Measurements from ENCODE around the gene EFHC1. TPM values are rescaled to one million over a fixed set of nuclear protein-coding genes. Genes with fewer than 3 reads are reported as not detected.
"Not testable (repeated sequence)": the region's sequence is repeated elsewhere in the genome, so short reads cannot be mapped to it uniquely, and the experiment has no call there.

EFHC1 gene
- total and polyA plus RNA-seq, 9 donors, result 12.1 to 59.5 (median 23.5) TPM

DNA sequence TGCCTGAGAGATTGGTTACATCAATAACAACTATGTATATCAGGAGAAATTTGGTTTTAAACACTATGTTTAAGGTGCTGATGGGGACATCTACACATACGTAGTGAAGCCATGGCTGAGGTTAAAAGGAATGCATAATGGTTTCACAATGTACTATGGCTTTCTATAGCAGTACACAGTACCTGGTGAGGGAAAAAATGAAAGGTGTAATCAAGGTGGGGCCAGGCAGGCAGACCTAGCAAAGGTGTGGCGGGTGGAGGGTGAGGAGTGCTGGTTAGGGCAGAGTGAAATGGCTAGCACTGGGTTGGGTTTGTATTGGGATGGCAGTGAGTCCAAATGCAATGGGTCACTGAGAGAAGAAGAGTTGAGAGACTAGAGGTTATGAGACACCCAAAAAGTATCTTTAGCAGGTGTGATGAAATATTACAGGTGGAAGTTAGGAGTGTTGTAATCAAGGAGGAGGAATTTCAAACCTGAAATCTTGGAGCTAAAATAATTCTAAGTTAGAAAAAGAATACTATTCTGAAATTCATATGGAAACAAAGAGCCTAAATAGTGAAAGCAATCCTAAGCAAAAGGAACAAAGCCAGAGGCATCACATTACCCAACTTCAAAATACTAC, 35.9 kb upstream of the EFHC1 start:
- H3K27me3 ChIP-seq, result no peaks in the 10 kb centered on the region
- TF ChIP-seq EP300 (IDR thresholded peaks at IDR 0.05) (no peak), POLR2A (IDR thresholded peaks at IDR 0.05) (no peak)
- TF ChIP-seq, protein P1, sequence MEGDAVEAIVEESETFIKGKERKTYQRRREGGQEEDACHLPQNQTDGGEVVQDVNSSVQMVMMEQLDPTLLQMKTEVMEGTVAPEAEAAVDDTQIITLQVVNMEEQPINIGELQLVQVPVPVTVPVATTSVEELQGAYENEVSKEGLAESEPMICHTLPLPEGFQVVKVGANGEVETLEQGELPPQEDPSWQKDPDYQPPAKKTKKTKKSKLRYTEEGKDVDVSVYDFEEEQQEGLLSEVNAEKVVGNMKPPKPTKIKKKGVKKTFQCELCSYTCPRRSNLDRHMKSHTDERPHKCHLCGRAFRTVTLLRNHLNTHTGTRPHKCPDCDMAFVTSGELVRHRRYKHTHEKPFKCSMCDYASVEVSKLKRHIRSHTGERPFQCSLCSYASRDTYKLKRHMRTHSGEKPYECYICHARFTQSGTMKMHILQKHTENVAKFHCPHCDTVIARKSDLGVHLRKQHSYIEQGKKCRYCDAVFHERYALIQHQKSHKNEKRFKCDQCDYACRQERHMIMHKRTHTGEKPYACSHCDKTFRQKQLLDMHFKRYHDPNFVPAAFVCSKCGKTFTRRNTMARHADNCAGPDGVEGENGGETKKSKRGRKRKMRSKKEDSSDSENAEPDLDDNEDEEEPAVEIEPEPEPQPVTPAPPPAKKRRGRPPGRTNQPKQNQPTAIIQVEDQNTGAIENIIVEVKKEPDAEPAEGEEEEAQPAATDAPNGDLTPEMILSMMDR (IDR thresholded peaks at IDR 0.05), result no peak
- no peak overlapping the region for H3K27ac ChIP-seq
- H3K9me3 ChIP-seq, result no peaks in the 10 kb centered on the region
- 98 to 99% (median 99%) methylated on average over 2 of the region's 2 CpGs for WGBS, 3 donors
- intact Hi-C loops (cut with DNase I), result no loop called here
- H3K36me3 ChIP-seq, result no peaks in the 10 kb centered on the region
- no peak overlapping the region for H3K4me3 ChIP-seq
- no peak for DNase-seq
- H3K4me1 ChIP-seq (ENCODE audit: insufficient read depth), result no peaks in the 10 kb centered on the region

DNA sequence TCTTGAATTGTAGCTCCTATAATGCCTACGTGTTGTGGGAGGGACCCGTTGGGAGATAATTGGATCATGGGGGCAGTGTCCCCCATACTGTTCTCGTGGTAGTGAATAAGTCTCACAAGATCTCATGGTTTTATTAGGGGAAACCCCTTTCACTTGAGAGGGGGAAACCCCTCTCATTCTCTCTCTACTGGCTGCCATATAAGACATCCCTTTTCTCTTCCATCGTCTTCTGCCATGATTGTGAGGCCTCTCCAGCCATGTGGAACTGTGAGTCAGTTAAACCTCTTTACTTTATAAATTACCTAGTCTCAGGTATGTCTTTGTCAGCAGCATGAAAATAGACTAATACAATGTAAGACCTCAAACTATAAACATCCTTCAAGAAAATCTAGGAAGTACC, 35.1 kb upstream of the EFHC1 start:
- intact Hi-C loops (cut with DNase I), result no loop called here
- no peak for DNase-seq
- Histone ChIP-seq H3K9me3 (no peaks in the 10 kb centered on the region), H3K27ac (no peak overlapping the region), H3K36me3 (no peaks in the 10 kb centered on the region), H3K27me3 (no peaks in the 10 kb centered on the region), H3K4me1 (ENCODE audit: insufficient read depth) (no peaks in the 10 kb centered on the region), H3K4me3 (no peak overlapping the region)
- no peak for TF ChIP-seq EP300 (IDR thresholded peaks at IDR 0.05)
- TF ChIP-seq, protein P1 (IDR thresholded peaks at IDR 0.05), result no peak
- no peak for TF ChIP-seq POLR2A (IDR thresholded peaks at IDR 0.05)
- WGBS, 3 donors, result 93 to 95% (median 95%) methylated on average over 4 of the region's 4 CpGs

DNA sequence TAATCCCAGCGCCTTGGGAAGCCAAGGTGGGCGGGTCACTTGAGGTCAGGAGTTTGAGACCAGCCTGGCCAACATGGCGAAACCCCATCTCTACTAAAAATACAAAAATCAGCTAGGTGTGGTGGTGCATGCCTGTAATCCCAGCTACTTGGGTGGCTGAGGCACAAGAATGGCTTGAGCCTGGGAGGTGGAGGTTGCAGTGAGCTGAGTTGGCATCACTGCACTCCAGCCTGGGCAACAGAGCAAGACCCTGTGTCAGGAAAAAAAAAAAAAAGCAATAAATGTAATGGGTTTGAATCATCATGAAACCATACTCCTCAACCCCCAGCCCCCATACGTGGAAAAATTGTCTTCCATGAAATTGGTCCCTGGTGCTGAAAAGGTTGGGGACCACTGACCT, 32.0 kb upstream of the EFHC1 start:
- intact Hi-C loops (cut with DNase I); H3K4me3 ChIP-seq; H3K27me3 ChIP-seq; H3K4me1 ChIP-seq (ENCODE audit: insufficient read depth); H3K36me3 ChIP-seq; DNase-seq; H3K9me3 ChIP-seq; H3K27ac ChIP-seq: not testable (repeated sequence)
- 75 to 98% (median 85%) methylated on average over 4 of the region's 4 CpGs for WGBS, 3 donors

DNA sequence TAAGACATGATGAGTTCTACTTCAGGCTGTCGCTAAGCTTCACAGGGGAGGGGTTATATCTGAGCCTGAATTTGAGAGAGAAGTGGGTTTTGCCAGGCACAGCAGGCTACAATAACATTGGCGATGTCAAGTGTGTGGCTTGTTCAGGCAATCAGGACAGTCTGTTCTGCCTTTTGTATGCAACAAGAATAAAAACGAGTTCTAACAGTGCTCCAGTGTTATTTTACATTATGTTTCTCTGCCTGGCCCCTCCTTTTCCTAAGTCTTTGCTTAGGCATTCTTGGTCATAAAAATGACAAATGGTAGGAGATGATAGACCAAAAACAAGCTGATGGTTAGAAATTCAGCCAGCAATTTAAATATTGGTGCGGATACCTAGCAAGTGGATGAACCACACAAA, 31.4 kb upstream of the EFHC1 start:
- Histone ChIP-seq H3K4me3 (no peak overlapping the region), H3K27me3 (no peaks in the 10 kb centered on the region), H3K27ac (no peak overlapping the region), H3K36me3 (no peaks in the 10 kb centered on the region), H3K9me3 (no peaks in the 10 kb centered on the region), H3K4me1 (ENCODE audit: insufficient read depth) (no peaks in the 10 kb centered on the region)
- intact Hi-C loops (cut with DNase I), result no loop called here
- 73 to 87% (median 80%) methylated on average over 4 of the region's 4 CpGs for WGBS, 3 donors
- TF ChIP-seq EP300 (IDR thresholded peaks at IDR 0.05) (no peak), POLR2A (IDR thresholded peaks at IDR 0.05) (no peak)
- TF ChIP-seq, protein P1 (IDR thresholded peaks at IDR 0.05), result no peak
- no peak for DNase-seq

DNA sequence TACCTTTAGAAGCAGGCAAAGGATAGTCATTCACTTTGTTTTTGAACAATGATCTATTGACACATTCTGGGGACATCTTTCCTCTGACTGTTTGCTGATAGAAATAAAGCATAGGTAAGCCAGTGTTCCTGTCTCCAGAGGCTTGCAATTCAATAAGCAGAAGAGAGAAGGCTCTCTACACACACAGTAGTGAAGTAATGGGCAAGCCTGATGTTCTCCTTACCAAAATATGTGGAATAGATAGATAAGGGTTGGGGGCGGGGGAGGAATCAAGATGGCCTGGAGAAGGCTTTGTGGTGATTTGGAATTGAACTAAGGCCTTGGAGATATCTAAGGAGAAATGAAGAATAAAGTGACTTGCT, 30.9 kb upstream of the EFHC1 start:
- H3K27ac ChIP-seq, result no peak overlapping the region
- H3K9me3 ChIP-seq, result no peaks in the 10 kb centered on the region
- intact Hi-C loops (cut with DNase I), result no loop called here
- no peaks in the 10 kb centered on the region for H3K36me3 ChIP-seq
- no peaks in the 10 kb centered on the region for H3K4me1 ChIP-seq (ENCODE audit: insufficient read depth)
- H3K27me3 ChIP-seq, result no peaks in the 10 kb centered on the region
- no peak for DNase-seq
- 85 to 90% (median 89%) methylated on average over 1 of the region's 1 CpG for WGBS, 3 donors
- TF ChIP-seq EP300 (IDR thresholded peaks at IDR 0.05) (no peak), POLR2A (IDR thresholded peaks at IDR 0.05) (no peak)
- TF ChIP-seq, protein P1 (IDR thresholded peaks at IDR 0.05), result no peak
- no peak overlapping the region for H3K4me3 ChIP-seq
